Stimulated activated CD8-positive, alpha-beta memory T cell treated with anti-CD3 and anti-CD28 coated beads, Interleukin-15, amount 100 ng/mL, for 1 hour (primary cell): ENCODE data around the gene CAP2.
"Not testable (repeated sequence)": the region's sequence is repeated elsewhere in the genome, so short reads cannot be mapped to it uniquely, and the experiment has no call there.

Experiments
- DNase-seq: peaks from one replicate; pipeline ENCODE4 v3.0.0-alpha.2; 2020; ENCODE audit warnings: low read depth

CAP2 gene

GRCh38 chr6:17580518-17581048 is 187.2 kb downstream of the CAP2 start:
- DNase-seq, result no peak

DNA sequence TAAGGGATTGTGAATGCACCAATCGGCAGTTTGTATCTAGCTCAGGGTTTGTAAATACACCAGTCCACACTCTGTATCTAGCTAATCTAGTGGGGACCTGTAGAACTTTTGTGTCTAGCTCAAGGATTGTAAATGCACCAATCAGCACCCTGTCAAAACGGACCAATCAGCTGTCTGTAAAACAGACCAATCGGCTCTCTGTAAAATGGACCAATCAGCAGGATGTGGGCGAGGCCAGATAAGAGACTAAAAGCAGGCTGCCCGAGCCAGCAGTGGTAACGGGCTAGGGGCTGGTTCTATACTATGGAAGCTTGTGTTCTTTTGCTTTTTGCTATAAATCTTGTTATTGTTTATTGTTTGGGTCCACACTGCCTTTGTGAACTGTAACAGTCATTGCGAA is 187.9 kb downstream of the CAP2 start:
- DNase-seq, result not testable (repeated sequence)

GRCh38 chr6:17583811-17584210 is 190.4 kb downstream of the CAP2 start:
- no peak for DNase-seq

DNA sequence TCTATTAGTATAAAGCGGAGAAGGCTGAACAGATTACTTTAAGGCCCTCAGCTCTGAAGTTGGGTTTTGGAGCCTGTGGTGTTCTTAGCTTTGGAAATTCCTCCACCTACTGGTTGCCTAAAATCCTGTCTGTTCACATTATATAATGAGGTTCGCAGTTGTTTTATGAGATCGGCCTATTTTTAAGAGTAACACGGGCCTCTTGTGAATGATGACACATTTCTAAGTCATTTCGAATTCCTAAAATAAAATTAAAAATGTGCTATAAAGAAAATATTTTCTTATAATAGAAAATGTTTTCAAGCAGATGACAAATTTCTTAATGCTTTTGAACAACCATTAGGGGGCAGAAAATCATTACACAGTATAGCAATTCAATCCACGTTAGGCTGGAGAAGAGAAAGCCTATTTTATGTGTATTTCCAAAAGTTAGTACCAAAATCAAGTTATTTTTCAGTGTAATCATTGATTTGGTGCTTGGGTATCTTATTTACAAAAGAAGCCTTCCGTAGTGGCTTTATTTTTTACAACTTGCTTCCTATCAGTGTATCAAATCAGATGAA is 190.9 kb downstream of the CAP2 start:
- no peak for DNase-seq

GRCh38 chr6:17585766-17586490 is 192.5 kb downstream of the CAP2 start:
- no peak for DNase-seq

DNA sequence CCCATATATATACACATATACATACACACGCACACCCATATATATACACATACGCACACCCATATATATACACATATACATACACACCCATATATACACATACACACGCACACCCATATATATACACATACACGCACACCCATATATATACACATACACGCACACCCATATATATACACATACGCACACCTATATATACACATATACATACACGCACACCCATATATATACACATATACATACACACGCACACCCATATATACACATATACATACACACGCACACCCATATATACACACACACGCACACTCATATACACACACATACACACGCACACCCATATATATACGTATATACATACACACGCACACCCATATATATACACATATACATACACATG is 193.2 kb downstream of the CAP2 start:
- DNase-seq, result not testable (repeated sequence)

GRCh38 chr6:17588011-17588410 is 194.6 kb downstream of the CAP2 start:
- no peak for DNase-seq

- no peak for DNase-seq
Measured at GRCh38 chr6:17589406-17590096, 196.2 kb downstream of the CAP2 start.

DNA sequence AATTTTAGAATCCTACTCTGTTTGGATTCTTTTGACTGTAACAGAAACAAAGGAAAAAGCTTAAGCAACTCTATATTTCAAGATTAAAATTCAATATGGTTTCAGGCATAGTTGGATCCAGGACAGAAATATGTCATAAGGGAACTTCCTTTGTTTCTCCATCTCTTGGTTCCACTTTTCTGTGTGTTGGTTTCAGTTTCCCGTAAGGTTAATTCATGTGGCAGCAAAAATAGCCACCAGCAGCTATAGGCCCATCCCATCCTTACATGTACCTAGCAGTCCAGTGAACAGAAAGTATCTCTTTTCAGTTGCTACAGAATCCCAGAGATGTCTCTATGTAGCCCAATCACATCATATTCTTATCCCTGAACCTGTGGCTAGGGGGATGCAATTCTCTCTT is 197.9 kb downstream of the CAP2 start:
- no peak for DNase-seq

GRCh38 chr6:17593246-17593645 is 199.9 kb downstream of the CAP2 start:
- no peak for DNase-seq

DNA sequence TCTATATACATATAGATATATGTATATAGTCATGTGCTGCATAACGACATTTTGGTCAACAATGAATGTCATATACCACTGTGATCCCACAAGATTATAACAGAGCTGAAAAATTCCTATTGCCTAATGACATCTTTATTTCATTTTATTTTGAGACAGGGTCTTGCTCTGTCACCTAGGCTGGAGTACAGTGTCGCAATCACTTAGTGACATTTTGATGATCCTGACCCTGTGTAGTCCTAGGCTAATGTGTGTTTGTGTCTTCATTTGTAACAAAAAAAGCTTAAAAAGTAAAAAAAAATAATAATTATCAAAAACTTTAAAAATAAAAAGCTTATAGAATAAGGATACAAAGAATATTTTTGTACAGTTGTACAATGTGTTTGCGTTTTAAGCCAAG is 202.7 kb downstream of the CAP2 start:
- no peak for DNase-seq

GRCh38 chr6:17599877-17600526 is 206.6 kb downstream of the CAP2 start, which contains the start of gene FAM8A1:
Gene FAM8A1 (plus strand): TSS chr6:17600302. CDS start chr6:17600410, 108 bp downstream.
- DNase-seq, result peak; percentile 98

GRCh38 chr6:17600527-17601385 is 207.4 kb downstream of the CAP2 start:
- no peak for DNase-seq

DNA sequence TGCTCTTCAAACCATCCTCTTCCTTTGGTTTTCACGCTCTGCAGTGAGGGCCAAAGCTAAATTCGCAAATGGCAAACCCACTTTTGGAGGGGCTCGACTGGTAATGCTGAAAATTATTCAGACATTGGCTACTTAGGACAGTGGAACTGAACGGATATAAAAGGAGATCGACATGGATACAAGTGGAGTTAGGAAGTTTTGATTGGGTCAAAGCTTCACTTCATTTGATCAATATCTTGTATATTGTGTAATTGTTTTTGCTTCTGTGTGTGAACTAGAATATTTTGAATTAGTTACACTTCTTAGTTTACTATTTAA is 207.9 kb downstream of the CAP2 start:
- DNase-seq, result no peak

DNA sequence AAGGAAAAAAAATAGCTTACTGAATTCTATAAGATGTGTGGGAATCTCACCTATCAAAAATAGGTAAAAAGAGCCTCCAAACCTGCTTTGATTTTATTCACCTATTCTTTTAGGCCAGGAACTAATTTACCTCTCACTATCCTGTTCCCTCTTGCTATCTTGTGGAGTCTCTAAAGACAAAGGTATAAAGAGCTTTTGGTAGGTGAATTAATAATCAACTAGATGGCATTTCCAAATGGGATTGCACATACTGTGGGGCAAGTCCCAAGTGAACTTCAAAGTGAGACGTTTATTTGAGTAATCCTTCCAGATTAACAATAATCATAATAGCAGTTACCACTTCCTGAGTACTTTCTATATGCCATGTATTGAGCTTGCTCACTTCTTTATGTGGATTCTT is 209.5 kb downstream of the CAP2 start:
- no peak for DNase-seq

DNA sequence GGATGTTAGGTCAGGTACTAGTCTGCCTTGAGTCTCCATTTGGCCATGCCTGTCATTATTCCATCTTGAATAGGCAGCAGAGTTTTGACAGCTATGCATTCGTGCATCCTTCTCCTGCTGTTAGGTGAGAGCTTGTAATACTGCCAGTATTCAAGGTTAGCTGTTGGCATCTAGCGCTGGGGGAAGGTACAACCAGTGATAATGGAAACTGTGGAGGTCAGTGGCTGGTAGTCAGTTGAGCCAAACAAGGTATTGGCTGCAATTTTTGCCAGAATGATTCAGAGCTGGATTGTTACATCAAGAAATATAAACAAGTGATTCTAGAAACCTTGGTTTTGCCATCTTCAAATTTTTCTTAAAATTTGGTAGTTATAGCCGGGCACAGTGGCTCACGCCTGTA is 213.2 kb downstream of the CAP2 start:
- no peak for DNase-seq
